HEK293 (cell line): ENCODE measurements around the gene TPST1.

Experiments
- CTCF ChIA-PET: fragments of 350-600 bp; formaldehyde crosslinking; extraction: SDS; loops from one replicate; lab custom pipeline; 2021; ENCODE audit warnings: antibody characterized with exemption; lab: Yijun Ruan, JAX
- POLR2A ChIA-PET: fragments of 300-600 bp; formaldehyde crosslinking; extraction: SDS; loops from one replicate; lab custom pipeline; 2020; ENCODE audit warnings: antibody characterized with exemption, inconsistent platforms; lab: Yijun Ruan, JAX
- H3K27ac ChIP-seq: fragments of 200-500 bp; sonication (Bioruptor generic); 2 replicates; pipeline ENCODE4 v1.5.1; 2014; ENCODE audit warnings: low read depth, low read length, control low read depth, inconsistent platforms; ENCODE audit errors: extremely low read depth
- H3K36me3 ChIP-seq, 2 experiments: fragments of 200-500 bp in 1 of 2; sonication (Bioruptor generic) in 1 of 2; 1 replicate in 1 of 2; 2 replicates in 1 of 2; pipeline ENCODE4 v1.5.1; 2014 to 2017; ENCODE audit warnings: inconsistent platforms in 2 of 2, low read length in 2 of 2; ENCODE audit not compliant: control insufficient read depth in 2 of 2, insufficient read depth in 1 of 2
- H3K4me1 ChIP-seq: fragments of 200-500 bp; sonication (Bioruptor generic); 2 replicates; pipeline ENCODE4 v1.5.1; 2014; ENCODE audit warnings: mild to moderate bottlenecking, low read length, inconsistent platforms; ENCODE audit not compliant: control insufficient read depth, insufficient read depth
- H3K4me3 ChIP-seq: 2 replicates; pipeline ENCODE4 v1.5.1; 2011; ENCODE audit warnings: low read depth, mild to moderate bottlenecking, control low read depth, low read length, moderate library complexity
- H3K9me3 ChIP-seq: fragments of 200-500 bp; sonication (Bioruptor generic); 2 replicates; pipeline ENCODE4 v1.5.1; 2014; ENCODE audit warnings: low read depth, low read length, inconsistent platforms; ENCODE audit not compliant: control insufficient read depth, insufficient read depth
- GFI1B ChIP-seq: fragments of 450-650 bp; formaldehyde crosslinking; IDR thresholded peaks from 2 replicates; pipeline ENCODE4 v1.5.1; 2016; ENCODE audit warnings: missing biosample characterization, missing genetic modification characterization
- GLI4 ChIP-seq: fragments of 450-650 bp; formaldehyde crosslinking; IDR thresholded peaks from 2 replicates; pipeline ENCODE4 v1.5.1; 2016; ENCODE audit warnings: missing biosample characterization, missing genetic modification characterization
- GLIS1 ChIP-seq: fragments of 450-650 bp; formaldehyde crosslinking; IDR thresholded peaks from 2 replicates; pipeline ENCODE4 v1.5.1; 2016; ENCODE audit warnings: missing biosample characterization, missing genetic modification characterization
- WT1 ChIP-seq: fragments of 450-650 bp; formaldehyde crosslinking; IDR thresholded peaks from 2 replicates; pipeline ENCODE4 v1.5.1; 2016; ENCODE audit warnings: missing biosample characterization, missing genetic modification characterization
- ZBTB10 ChIP-seq: fragments of 450-650 bp; formaldehyde crosslinking; IDR thresholded peaks from 2 replicates; pipeline ENCODE4 v1.5.1; 2016; ENCODE audit warnings: missing biosample characterization, missing genetic modification characterization
- ZFHX2 ChIP-seq: fragments of 450-650 bp; formaldehyde crosslinking; conservative IDR thresholded peaks from 2 replicates; pipeline ENCODE4 v1.5.1; 2016; ENCODE audit warnings: missing biosample characterization, missing genetic modification characterization
- ZNF184 ChIP-seq: fragments of 450-650 bp; IDR thresholded peaks from 2 replicates; pipeline ENCODE4 v1.5.1; 2018; ENCODE audit warnings: missing biosample characterization, mild to moderate bottlenecking, missing genetic modification characterization
- ZNF202 ChIP-seq: fragments of 450-650 bp; formaldehyde crosslinking; IDR thresholded peaks from 2 replicates; pipeline ENCODE4 v1.5.1; 2016; ENCODE audit warnings: missing biosample characterization, missing genetic modification characterization, borderline replicate concordance
- ZNF23 ChIP-seq: fragments of 450-650 bp; formaldehyde crosslinking; IDR thresholded peaks from 2 replicates; pipeline ENCODE4 v1.5.1; 2016; ENCODE audit warnings: missing biosample characterization, missing genetic modification characterization, borderline replicate concordance
- ZNF248 ChIP-seq: fragments of 450-650 bp; formaldehyde crosslinking; IDR thresholded peaks from 2 replicates; pipeline ENCODE4 v1.5.1; 2017; ENCODE audit warnings: missing biosample characterization, missing genetic modification characterization
- ZNF324 ChIP-seq: fragments of 450-650 bp; formaldehyde crosslinking; IDR thresholded peaks from 2 replicates; pipeline ENCODE4 v1.5.1; 2016; ENCODE audit warnings: missing biosample characterization, missing genetic modification characterization
- ZNF362 ChIP-seq: fragments of 450-650 bp; formaldehyde crosslinking; IDR thresholded peaks from 2 replicates; pipeline ENCODE4 v1.5.1; 2016; ENCODE audit warnings: missing biosample characterization, missing genetic modification characterization
- ZNF404 ChIP-seq: fragments of 450-650 bp; formaldehyde crosslinking; IDR thresholded peaks from 2 replicates; pipeline ENCODE4 v1.5.1; 2017; ENCODE audit warnings: missing biosample characterization, missing genetic modification characterization
- ZNF416 ChIP-seq: fragments of 450-650 bp; formaldehyde crosslinking; IDR thresholded peaks from 2 replicates; pipeline ENCODE4 v1.5.1; 2016; ENCODE audit warnings: missing biosample characterization, missing genetic modification characterization
- ZNF423 ChIP-seq: fragments of 450-650 bp; formaldehyde crosslinking; IDR thresholded peaks from 2 replicates; pipeline ENCODE4 v1.5.1; 2016; ENCODE audit warnings: missing biosample characterization, missing genetic modification characterization
- ZNF514 ChIP-seq: fragments of 450-650 bp; formaldehyde crosslinking; IDR thresholded peaks from 2 replicates; pipeline ENCODE4 v1.5.1; 2016; ENCODE audit warnings: missing biosample characterization, missing genetic modification characterization
- ZNF560 ChIP-seq: fragments of 450-650 bp; formaldehyde crosslinking; IDR thresholded peaks from 2 replicates; pipeline ENCODE4 v1.5.1; 2017; ENCODE audit warnings: missing biosample characterization, missing genetic modification characterization, borderline replicate concordance
- ZNF600 ChIP-seq: fragments of 450-650 bp; formaldehyde crosslinking; IDR thresholded peaks from 2 replicates; pipeline ENCODE4 v1.5.1; 2016; ENCODE audit warnings: missing biosample characterization, missing genetic modification characterization
- ZNF768 ChIP-seq: fragments of 450-650 bp; formaldehyde crosslinking; IDR thresholded peaks from 2 replicates; pipeline ENCODE4 v1.5.1; 2018; ENCODE audit warnings: missing biosample characterization, mild to moderate bottlenecking, missing genetic modification characterization
- TF ChIP-seq, protein P1 (sequence below): fragments of 450-650 bp; formaldehyde crosslinking; IDR thresholded peaks from 2 replicates; pipeline ENCODE4 v1.5.1; 2016; ENCODE audit warnings: missing biosample characterization, missing genetic modification characterization
- TF ChIP-seq, protein P2 (sequence below): fragments of 450-650 bp; formaldehyde crosslinking; IDR thresholded peaks from 2 replicates; pipeline ENCODE4 v1.5.1; 2017; ENCODE audit warnings: missing biosample characterization, missing genetic modification characterization
- TF ChIP-seq, protein P3 (sequence below): fragments of 450-650 bp; formaldehyde crosslinking; IDR thresholded peaks from 2 replicates; pipeline ENCODE4 v1.5.1; 2016; ENCODE audit warnings: missing biosample characterization, missing genetic modification characterization

Gene TPST1

GRCh38 chr7:66377045-66377444 is 171.9 kb downstream of the TPST1 start:
- TF ChIP-seq ZNF362 (no peak), ZNF768 (tag by site-specific recombination) (no peak), ZNF560 (tag by site-specific recombination) (no peak), ZNF404 (tag by site-specific recombination) (no peak), ZBTB10 (tag by site-specific recombination) (no peak), ZNF416 (no peak), ZNF248 (tag by site-specific recombination) (no peak), ZNF23 (tag by site-specific recombination) (no peak), ZFHX2 (tag by site-specific recombination) (no peak), GLIS1 (tag by site-specific recombination) (no peak), ZNF600 (tag by site-specific recombination) (no peak), ZNF202 (tag by site-specific recombination) (no peak), GLI4 (tag by site-specific recombination) (no peak)
- TF ChIP-seq, protein P1, sequence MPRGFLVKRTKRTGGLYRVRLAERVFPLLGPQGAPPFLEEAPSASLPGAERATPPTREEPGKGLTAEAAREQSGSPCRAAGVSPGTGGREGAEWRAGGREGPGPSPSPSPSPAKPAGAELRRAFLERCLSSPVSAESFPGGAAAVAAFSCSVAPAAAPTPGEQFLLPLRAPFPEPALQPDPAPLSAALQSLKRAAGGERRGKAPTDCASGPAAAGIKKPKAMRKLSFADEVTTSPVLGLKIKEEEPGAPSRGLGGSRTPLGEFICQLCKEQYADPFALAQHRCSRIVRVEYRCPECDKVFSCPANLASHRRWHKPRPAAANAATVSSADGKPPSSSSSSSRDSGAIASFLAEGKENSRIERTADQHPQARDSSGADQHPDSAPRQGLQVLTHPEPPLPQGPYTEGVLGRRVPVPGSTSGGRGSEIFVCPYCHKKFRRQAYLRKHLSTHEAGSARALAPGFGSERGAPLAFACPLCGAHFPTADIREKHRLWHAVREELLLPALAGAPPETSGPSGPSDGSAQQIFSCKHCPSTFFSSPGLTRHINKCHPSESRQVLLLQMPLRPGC (tag by site-specific recombination): no peak
- TF ChIP-seq, protein P2, sequence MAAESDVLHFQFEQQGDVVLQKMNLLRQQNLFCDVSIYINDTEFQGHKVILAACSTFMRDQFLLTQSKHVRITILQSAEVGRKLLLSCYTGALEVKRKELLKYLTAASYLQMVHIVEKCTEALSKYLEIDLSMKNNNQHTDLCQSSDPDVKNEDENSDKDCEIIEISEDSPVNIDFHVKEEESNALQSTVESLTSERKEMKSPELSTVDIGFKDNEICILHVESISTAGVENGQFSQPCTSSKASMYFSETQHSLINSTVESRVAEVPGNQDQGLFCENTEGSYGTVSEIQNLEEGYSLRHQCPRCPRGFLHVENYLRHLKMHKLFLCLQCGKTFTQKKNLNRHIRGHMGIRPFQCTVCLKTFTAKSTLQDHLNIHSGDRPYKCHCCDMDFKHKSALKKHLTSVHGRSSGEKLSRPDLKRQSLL (tag by site-specific recombination): no peak
- TF ChIP-seq, protein P3, sequence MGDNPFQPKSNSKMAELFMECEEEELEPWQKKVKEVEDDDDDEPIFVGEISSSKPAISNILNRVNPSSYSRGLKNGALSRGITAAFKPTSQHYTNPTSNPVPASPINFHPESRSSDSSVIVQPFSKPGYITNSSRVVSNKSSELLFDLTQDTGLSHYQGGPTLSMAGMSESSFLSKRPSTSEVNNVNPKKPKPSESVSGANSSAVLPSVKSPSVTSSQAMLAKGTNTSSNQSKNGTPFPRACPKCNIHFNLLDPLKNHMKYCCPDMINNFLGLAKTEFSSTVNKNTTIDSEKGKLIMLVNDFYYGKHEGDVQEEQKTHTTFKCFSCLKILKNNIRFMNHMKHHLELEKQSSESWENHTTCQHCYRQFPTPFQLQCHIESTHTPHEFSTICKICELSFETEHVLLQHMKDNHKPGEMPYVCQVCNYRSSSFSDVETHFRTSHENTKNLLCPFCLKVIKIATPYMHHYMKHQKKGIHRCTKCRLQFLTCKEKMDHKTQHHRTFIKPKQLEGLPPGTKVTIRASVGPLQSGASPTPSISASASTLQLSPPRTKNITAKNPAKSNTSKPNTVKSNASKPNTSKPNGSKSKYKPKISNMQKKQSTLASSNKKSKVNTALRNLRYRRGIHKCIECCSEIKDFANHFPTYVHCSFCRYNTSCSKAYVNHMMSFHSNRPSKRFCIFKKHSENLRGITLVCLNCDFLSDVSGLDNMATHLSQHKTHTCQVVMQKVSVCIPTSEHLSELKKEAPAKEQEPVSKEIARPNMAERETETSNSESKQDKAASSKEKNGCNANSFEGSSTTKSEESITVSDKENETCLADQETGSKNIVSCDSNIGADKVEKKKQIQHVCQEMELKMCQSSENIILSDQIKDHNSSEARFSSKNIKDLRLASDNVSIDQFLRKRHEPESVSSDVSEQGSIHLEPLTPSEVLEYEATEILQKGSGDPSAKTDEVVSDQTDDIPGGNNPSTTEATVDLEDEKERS (tag by site-specific recombination): no peak
- CTCF ChIA-PET: no interaction called here
- POLR2A ChIA-PET: no interaction called here
- no peaks in the 10 kb centered on the region for H3K4me1 ChIP-seq
- H3K27ac ChIP-seq: no peak overlapping the region
- peaks cover 0 to 5% of the 10 kb centered on the region in 2 experiments; a peak in 2 of 3 replicates for H3K36me3 ChIP-seq
- no peaks in the 10 kb centered on the region for H3K9me3 ChIP-seq
- H3K4me3 ChIP-seq: no peak overlapping the region

DNA sequence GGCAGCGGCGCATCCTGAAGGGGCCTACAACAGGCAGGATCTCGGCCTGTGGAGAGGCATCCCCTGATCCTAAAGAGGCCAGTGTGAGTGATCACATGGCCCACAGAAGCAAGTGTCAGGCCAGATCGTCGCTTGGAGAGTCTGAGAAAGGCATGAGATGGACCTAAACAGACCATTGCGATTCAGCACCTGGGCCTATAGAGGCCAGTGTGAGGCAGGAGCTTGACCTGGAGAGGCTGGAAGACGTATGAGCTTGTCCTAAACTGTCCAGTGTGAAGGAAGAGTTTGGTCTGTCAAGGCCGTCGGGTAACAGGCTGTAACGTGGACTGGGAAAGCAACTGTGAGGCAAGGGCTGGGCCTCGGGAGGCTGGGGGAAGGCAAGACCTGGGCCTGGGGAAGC is 172.6 kb downstream of the TPST1 start:
- ChIA-PET CTCF (no interaction called here), POLR2A (no interaction called here)
- Histone ChIP-seq H3K36me3 (peaks cover 0 to 5% of the 10 kb centered on the region in 2 experiments; a peak in 2 of 3 replicates), H3K9me3 (no peaks in the 10 kb centered on the region), H3K4me1 (no peaks in the 10 kb centered on the region), H3K27ac (no peak overlapping the region), H3K4me3 (no peak overlapping the region)
- TF ChIP-seq ZNF184 (tag by site-specific recombination): no peak
- no peak for TF ChIP-seq ZNF514 (tag by site-specific recombination)
- no peak for TF ChIP-seq ZNF423 (tag by site-specific recombination)
- TF ChIP-seq GFI1B: no peak
- TF ChIP-seq GLIS1 (tag by site-specific recombination): no peak
- TF ChIP-seq ZNF324 (tag by site-specific recombination): no peak
- TF ChIP-seq WT1 (tag by site-specific recombination): no peak
